HG03469 (cell line): ENCODE results near the gene CCDC197.

Experiments
- ATAC-seq: cut with Tn5 transposase; IDR thresholded peaks from one replicate; pipeline ENCODE4 v1.9.1; 2021; ENCODE audit warnings: mild to moderate bottlenecking, moderate library complexity, moderate number of reproducible peaks; ENCODE audit not compliant: unreplicated experiment

CCDC197 gene

GRCh38 chr14:93997082-93997481 lies at the start of gene CCDC197:
Gene CCDC197, plus strand, starts transcription at chr14:93997301. Its CDS starts 831 bp downstream, at chr14:93998132.
- ATAC-seq, result no peak

- ATAC-seq, result no peak
Measured at GRCh38 chr14:93949511-93950075, 47.5 kb upstream of the CCDC197 start.

GRCh38 chr14:93950948-93951634 lies 46.0 kb upstream of the CCDC197 start:
- no peak for ATAC-seq

GRCh38 chr14:93951635-93952540 lies 45.2 kb upstream of the CCDC197 start:
- ATAC-seq, result no peak

GRCh38 chr14:93952829-93953228 lies 44.3 kb upstream of the CCDC197 start:
- ATAC-seq, result no peak

- ATAC-seq, result no peak
Measured at GRCh38 chr14:93953263-93953662, 43.8 kb upstream of the CCDC197 start.

GRCh38 chr14:93953739-93954515 lies 43.2 kb upstream of the CCDC197 start:
- no peak for ATAC-seq

GRCh38 chr14:93954516-93954830 lies 42.6 kb upstream of the CCDC197 start:
- ATAC-seq, result no peak

- ATAC-seq, result no peak
Measured at GRCh38 chr14:93954900-93955849, 41.9 kb upstream of the CCDC197 start.

- no peak for ATAC-seq
Measured at GRCh38 chr14:93955850-93956481, 41.1 kb upstream of the CCDC197 start.

- no peak for ATAC-seq
Measured at GRCh38 chr14:93956514-93957332, 40.4 kb upstream of the CCDC197 start.

GRCh38 chr14:93957333-93957710 lies 39.8 kb upstream of the CCDC197 start:
- ATAC-seq, result no peak

- no peak for ATAC-seq
Measured at GRCh38 chr14:93957751-93958566, 39.1 kb upstream of the CCDC197 start.

- no peak for ATAC-seq
Measured at GRCh38 chr14:93958567-93959238, 38.4 kb upstream of the CCDC197 start.

GRCh38 chr14:93959239-93960107 lies 37.6 kb upstream of the CCDC197 start:
- peak; percentile 64 for ATAC-seq

- ATAC-seq, result no peak
Measured at GRCh38 chr14:93960108-93960475, 37.0 kb upstream of the CCDC197 start.
